Endodermal cell (in vitro differentiated cells): ENCODE measurements around the gene ADAR. TPM values are rescaled to one million over a fixed set of nuclear protein-coding genes. Genes with fewer than 3 reads are reported as not detected.

Experiments
- DNase-seq: peaks from one replicate; pipeline ENCODE4 v3.0.0-alpha.2; 2017
- H3K27ac ChIP-seq: 2 replicates; pipeline ENCODE4 v1.5.1; 2013; ENCODE audit warnings: mild to moderate bottlenecking, low read depth, low read length, moderate library complexity
- H3K27me3 ChIP-seq: 2 replicates; pipeline ENCODE4 v1.6.1; 2013; ENCODE audit warnings: mild to moderate bottlenecking, low read length, moderate library complexity; ENCODE audit not compliant: insufficient read depth, control insufficient read depth, poor library complexity, severe bottlenecking
- H3K36me3 ChIP-seq: 2 replicates; pipeline ENCODE4 v1.7.0; 2013; ENCODE audit warnings: mild to moderate bottlenecking, low read length, moderate library complexity; ENCODE audit not compliant: control insufficient read depth, insufficient read depth
- H3K4me1 ChIP-seq: one replicate; pipeline ENCODE4 v1.7.0; 2013; ENCODE audit warnings: low read length; ENCODE audit not compliant: control insufficient read depth, insufficient read depth
- H3K4me3 ChIP-seq: 2 replicates; pipeline ENCODE4 v1.5.1; 2013; ENCODE audit warnings: mild to moderate bottlenecking, low read length, moderate library complexity
- H3K9ac ChIP-seq: 2 replicates; pipeline ENCODE4 v1.6.1; 2013; ENCODE audit warnings: mild to moderate bottlenecking, low read length, moderate library complexity; ENCODE audit not compliant: poor library complexity, severe bottlenecking; ENCODE audit errors: extremely low read depth
- H3K9me3 ChIP-seq: 2 replicates; pipeline ENCODE4 v1.6.1; 2013; ENCODE audit warnings: mild to moderate bottlenecking, low read length, moderate library complexity; ENCODE audit not compliant: control insufficient read depth
- H3K27ac Mint-ChIP-seq: 2 replicates; pipeline ENCODE4 v1.8.0; 2020; ENCODE audit warnings: mixed read lengths
- H3K27me3 Mint-ChIP-seq: 2 replicates; pipeline ENCODE4 v1.8.0; 2021; ENCODE audit warnings: mild to moderate bottlenecking, mixed read lengths; ENCODE audit not compliant: insufficient read depth
- H3K36me3 Mint-ChIP-seq: 2 replicates; pipeline ENCODE4 v1.8.0; 2020; ENCODE audit warnings: low read depth, mixed read lengths
- H3K4me1 Mint-ChIP-seq: 2 replicates; pipeline ENCODE4 v1.8.0; 2020; ENCODE audit warnings: mixed read lengths
- H3K4me3 Mint-ChIP-seq: 2 replicates; pipeline ENCODE4 v1.8.0; 2020; ENCODE audit warnings: mild to moderate bottlenecking, moderate library complexity, mixed read lengths
- H3K9me3 Mint-ChIP-seq: 2 replicates; pipeline ENCODE4 v1.8.0; 2020; ENCODE audit warnings: mild to moderate bottlenecking, mixed read lengths
- WGBS, 2 experiments: methylation state at CpG; one replicate each; pipeline versions ENCODE4 v1.1.5 to v1.1.7; 2013; ENCODE audit warnings: missing lambda C conversion rate in 2 of 2, mixed read lengths in 1 of 2; ENCODE audit not compliant: insufficient coverage in 1 of 2, insufficient read length in 1 of 2; 5-methylcytosine and 5-hydroxymethylcytosine counted together
- total RNA-seq, 2 donors: library from RNA; stranded (reverse); fragmentation: NEBNext Ultra II Directional in 1 of 2; extraction: Animal tissue kit (Norgen Biotek cat#: 25700) in 1 of 2; gene quantifications; 2 replicates in 1 of 2; 3 replicates in 1 of 2; pipeline ENCODE4 v1.2.1, GENCODE V29; 2021
- TF ChIP-seq, protein P1 (sequence below): fragments of 200-600 bp; sonication (generic); conservative IDR thresholded peaks from 2 replicates; pipeline ENCODE4 v1.5.0; 2021; ENCODE audit warnings: antibody characterized with exemption, mild to moderate bottlenecking

ADAR gene
- total RNA-seq, 2 donors from 2014 or later, result 148 to 166 TPM

DNA sequence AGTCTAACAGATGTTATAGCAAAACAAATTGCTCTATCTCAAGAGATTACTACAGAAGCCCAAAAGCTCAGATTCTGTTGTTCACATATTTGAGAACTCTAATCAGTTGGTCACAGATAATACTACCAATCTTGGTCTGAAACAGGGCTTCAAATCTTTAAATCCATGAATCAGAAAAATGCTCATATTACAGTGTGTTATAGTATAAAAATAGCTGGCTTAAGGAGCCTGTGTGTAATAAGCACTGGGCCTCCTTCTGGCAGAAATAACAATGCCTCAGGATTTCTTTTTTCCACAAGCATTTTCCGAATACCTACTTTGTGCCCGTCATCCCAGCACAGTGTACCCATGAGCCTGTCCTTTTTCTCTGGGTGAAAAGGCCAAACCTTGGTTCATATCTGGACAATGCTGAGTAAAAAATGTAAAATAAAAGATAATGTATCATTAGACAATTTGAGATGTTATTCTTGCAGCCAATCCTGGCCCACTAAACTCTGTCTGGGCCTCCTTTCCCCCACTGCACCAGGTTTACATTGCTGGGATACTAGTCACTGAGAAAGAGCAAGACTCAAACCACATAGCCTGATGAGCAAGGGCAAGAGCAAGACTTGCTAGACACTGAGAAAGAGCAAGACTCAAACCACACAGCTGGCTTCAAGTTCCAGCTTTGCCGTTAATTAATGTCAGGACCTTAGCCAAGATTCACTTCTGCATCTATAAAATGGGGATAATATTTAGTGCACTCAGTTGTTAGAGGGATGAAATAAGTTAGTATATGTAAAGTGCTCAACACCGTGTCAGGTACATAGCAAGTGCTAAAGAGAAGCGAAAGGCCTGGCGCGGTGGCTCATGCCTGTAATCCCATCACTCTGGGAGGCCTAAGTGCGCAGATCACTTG is 17.0 kb upstream of the ADAR start:
- H3K27ac ChIP-seq, result no peak overlapping the region
- no peak overlapping the region for H3K27ac Mint-ChIP-seq
- H3K4me1 ChIP-seq, result no peaks in the 10 kb centered on the region
- H3K36me3 ChIP-seq, result peaks cover 23% of the 10 kb centered on the region
- no peak for DNase-seq
- H3K4me3 Mint-ChIP-seq, result no peak overlapping the region
- TF ChIP-seq, protein P1, sequence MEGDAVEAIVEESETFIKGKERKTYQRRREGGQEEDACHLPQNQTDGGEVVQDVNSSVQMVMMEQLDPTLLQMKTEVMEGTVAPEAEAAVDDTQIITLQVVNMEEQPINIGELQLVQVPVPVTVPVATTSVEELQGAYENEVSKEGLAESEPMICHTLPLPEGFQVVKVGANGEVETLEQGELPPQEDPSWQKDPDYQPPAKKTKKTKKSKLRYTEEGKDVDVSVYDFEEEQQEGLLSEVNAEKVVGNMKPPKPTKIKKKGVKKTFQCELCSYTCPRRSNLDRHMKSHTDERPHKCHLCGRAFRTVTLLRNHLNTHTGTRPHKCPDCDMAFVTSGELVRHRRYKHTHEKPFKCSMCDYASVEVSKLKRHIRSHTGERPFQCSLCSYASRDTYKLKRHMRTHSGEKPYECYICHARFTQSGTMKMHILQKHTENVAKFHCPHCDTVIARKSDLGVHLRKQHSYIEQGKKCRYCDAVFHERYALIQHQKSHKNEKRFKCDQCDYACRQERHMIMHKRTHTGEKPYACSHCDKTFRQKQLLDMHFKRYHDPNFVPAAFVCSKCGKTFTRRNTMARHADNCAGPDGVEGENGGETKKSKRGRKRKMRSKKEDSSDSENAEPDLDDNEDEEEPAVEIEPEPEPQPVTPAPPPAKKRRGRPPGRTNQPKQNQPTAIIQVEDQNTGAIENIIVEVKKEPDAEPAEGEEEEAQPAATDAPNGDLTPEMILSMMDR, result no peak
- peaks cover 14% of the 10 kb centered on the region for H3K36me3 Mint-ChIP-seq
- no peaks in the 10 kb centered on the region for H3K27me3 ChIP-seq
- 92 to 96% methylated on average over 8 of the region's 8 CpGs for WGBS, 2 experiments
- H3K27me3 Mint-ChIP-seq, result no peaks in the 10 kb centered on the region
- H3K9me3 Mint-ChIP-seq, result peaks cover 20% of the 10 kb centered on the region
- H3K9me3 ChIP-seq, result peaks cover 18% of the 10 kb centered on the region
- H3K9ac ChIP-seq, result no peak overlapping the region
- H3K4me1 Mint-ChIP-seq, result peaks cover 14% of the 10 kb centered on the region
- H3K4me3 ChIP-seq, result no peak overlapping the region

GRCh38 chr1:154623358-154623757 is 15.4 kb upstream of the ADAR start:
- Mint-ChIP-seq H3K27me3 (no peaks in the 10 kb centered on the region), H3K27ac (no peak overlapping the region), H3K4me1 (peaks cover 14% of the 10 kb centered on the region), H3K4me3 (no peak overlapping the region), H3K36me3 (peaks cover 14% of the 10 kb centered on the region), H3K9me3 (peaks cover 3% of the 10 kb centered on the region)
- no peaks in the 10 kb centered on the region for H3K4me1 ChIP-seq
- H3K27ac ChIP-seq, result no peak overlapping the region
- WGBS, 2 experiments, result 92 to 94% methylated on average over 3 of the region's 3 CpGs
- no peaks in the 10 kb centered on the region for H3K27me3 ChIP-seq
- no peak for DNase-seq
- H3K9ac ChIP-seq, result no peak overlapping the region
- TF ChIP-seq, protein P1, result no peak
- no peak overlapping the region for H3K4me3 ChIP-seq
- H3K9me3 ChIP-seq, result peaks cover 1% of the 10 kb centered on the region
- peaks cover 27% of the 10 kb centered on the region for H3K36me3 ChIP-seq

DNA sequence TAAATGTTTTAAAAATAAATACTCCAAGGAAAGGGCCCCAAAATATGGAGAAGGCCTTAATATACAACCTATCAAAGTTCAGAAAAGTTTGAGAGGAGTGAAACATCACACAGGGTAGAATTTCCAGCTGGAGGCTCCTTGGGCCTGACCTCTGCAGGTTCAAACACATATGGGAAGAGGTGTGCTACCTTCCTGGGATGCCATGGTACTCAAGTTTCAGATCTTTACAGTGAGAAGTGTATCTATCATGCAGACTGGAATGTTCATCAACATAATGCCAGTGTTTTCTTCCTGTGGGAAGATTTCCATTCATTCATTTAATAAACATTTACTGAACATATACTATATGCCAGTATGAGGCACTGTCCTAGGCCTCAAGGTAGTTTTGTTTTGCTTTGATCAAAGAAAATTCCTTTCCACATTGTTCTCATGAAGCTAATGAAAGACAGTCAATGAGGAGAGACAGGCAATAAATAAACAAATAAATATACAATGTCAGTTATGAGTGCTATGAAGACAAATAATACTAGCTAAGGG is 14.6 kb upstream of the ADAR start:
- Mint-ChIP-seq H3K4me1 (peaks cover 14% of the 10 kb centered on the region), H3K27ac (no peak overlapping the region), H3K27me3 (no peaks in the 10 kb centered on the region), H3K9me3 (no peaks in the 10 kb centered on the region), H3K4me3 (no peak overlapping the region), H3K36me3 (peaks cover 14% of the 10 kb centered on the region)
- no peak for DNase-seq
- H3K9me3 ChIP-seq, result no peaks in the 10 kb centered on the region
- H3K27me3 ChIP-seq, result no peaks in the 10 kb centered on the region
- H3K4me1 ChIP-seq, result no peaks in the 10 kb centered on the region
- no peak overlapping the region for H3K27ac ChIP-seq
- TF ChIP-seq, protein P1, result no peak
- no peak overlapping the region for H3K9ac ChIP-seq
- H3K36me3 ChIP-seq, result peaks cover 27% of the 10 kb centered on the region
- H3K4me3 ChIP-seq, result no peak overlapping the region
